GM04503 (cell line): Measurements from ENCODE around the gene POU2AF3.

Experiments used
- DNase-seq: peaks from one replicate; pipeline ENCODE4 v3.0.0-alpha.2; 2012; ENCODE audit warnings: low read depth

POU2AF3 gene

DNA sequence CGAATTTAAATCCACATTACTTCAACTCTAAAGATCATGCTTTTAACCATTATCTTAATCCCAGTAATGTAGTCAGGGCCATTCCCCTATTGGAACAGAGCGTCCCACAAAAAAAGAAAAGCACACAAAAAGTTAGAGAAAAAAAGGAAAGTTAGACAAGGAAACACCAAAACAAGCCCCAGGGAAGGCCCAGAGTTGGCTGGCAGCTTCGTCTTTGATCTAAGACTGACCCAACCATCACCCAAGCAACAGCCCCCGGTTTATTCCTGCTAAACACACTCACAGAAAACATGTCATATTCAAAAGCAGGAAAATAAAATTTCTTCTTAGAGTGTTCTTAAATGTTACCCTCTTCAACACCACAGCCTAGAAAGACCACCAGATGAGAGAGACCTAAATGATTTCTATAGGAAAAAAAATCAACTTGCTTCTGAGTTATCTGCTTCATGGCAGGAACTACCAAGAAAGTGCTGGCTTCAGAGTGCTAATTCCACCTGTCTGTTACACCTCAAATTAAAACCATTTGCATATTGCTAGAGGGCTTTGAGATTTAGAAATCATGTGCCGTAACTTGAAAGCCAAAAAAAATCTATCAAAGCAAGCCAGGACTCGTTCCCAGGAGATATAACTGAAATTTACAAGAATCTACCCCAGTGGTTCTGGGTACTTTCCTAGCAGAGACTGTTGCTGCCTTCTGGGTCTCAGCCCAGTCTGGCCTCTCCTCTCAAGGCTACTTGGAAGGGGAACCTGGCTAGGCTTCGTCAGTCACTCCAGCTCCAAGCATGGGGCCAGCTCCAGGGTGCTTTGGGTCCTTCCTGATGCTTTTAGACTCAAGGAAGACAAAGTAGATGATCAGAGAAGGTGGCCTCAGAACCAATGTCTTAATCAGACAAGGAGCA, 31.2 kb downstream of the POU2AF3 start:
- no peak for DNase-seq

- DNase-seq = no peak
Measured at GRCh38 chr11:111330234-111330893, 32.0 kb downstream of the POU2AF3 start.

- DNase-seq = peak; percentile 49
Measured at GRCh38 chr11:111331711-111332479, 33.5 kb downstream of the POU2AF3 start.

GRCh38 chr11:111334532-111335502, 36.5 kb downstream of the POU2AF3 start:
- DNase-seq = no peak

DNA sequence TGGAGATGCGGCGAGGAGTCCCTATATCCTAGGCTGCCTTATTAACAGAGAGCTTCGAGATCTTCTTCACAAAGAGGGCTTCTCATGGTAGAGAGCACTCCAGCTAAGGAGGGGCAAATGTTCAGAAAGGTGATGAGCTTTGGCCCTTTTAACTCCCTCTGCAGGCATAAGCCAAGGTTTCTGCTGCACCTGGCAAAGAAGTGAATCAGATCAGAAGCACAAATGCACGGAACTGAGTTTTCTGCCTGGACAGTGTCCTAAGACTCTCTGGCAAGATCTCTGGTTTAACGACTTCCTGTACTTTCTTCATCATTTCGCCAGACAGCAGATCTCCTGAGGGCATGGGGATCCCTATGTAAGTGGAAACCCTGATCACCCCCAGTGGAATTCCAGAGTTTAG, 37.2 kb downstream of the POU2AF3 start:
- DNase-seq = no peak

DNA sequence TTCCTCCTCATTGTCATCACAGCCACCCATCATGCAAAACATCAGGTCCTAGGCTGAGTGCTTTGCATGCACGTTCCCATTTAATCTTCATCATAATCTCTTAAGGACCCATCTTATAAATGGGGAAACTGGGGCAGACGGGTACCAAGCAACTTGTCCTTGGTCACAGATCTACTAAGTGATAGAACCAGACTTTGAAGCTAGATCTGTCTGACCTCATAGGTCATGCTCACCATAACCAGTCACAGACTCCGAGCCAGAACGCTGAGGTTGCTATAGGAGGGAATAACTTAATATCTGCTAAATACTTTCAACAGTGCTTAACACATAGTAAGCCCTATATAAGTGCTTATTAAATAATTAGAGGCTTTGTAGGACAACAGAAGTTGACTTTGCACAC, 37.7 kb downstream of the POU2AF3 start:
- DNase-seq = no peak

DNA sequence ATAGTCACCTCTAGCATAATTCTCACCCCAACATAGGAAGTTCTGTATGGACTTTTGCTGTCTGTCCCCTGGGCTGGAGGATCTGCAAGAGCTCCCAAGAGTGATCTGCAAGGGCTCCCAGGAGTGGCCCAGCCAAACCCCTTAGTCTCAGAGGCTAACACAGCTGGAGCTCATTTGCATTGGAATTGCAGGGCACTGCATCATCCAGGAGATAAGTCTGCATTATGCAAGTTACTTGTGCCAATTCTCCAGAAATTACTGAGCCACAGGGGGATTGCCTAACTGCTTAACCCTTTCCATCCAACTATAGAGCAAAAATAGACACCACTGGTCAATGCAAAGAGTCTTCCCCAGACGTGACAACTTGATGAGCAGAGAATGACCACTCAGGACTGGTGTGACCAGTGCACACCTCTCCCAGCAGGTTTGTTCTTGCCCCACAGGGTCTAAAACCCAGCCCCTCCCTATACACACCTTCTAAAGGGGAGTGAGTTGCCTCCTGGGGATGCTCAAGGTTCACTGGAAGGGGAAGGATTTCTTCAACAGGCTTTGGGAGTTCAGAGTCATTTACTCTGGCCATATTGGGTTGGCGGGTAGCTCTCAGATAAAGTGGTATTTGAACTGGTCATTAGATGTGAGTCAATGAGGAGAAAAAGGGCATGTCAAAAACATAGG, 38.4 kb downstream of the POU2AF3 start:
- DNase-seq = peak; percentile 58

DNA sequence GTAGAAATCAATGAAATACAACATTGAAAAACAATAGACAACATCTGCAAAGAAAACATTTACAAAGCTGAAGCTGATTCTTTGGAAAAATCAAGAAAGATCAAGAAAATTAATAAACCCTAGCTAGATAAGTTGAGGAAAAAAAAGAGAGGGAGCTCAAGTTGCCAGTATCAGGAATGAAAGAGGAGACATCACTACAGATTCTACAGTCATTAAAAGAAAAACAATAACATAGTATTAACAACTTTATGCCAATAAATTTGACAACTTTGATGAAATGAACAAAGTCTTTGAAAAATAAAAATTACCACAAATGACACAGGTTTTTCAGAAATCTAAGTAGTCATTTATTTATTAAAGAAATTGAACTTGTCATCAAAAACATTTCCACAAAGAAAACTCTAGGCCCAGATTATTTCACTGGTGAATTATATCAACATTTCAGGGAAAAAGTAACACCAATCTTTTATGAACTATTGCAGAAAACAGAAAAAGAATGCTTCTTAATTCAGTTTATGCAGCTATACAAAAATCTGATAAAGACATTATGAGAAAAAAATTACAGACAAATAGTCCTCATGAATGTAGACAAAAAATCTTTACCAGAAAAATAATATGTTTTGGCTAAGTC, 41.5 kb downstream of the POU2AF3 start:
- no peak for DNase-seq

GRCh38 chr11:111342329-111342728, 44.0 kb downstream of the POU2AF3 start:
- no peak for DNase-seq

DNA sequence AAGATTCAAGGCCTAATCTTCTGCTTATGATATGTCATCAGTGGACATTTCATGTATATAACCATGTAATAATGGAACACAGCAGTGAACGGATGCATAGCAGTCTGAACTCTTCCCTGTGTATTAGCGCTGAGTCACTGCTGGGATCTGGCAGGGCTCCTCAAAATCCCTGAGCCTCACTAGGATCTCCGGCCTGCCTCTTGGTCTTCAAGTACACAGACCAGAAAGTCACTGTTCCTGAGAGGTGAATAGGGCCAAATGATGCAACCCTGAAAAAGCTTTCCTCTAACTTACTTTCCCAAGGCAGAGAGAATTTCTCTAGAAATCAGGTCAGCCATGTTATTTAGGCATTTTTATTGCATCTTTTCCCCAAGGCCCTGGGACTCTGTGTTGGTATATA, 45.7 kb downstream of the POU2AF3 start:
- DNase-seq = peak; percentile 47

DNA sequence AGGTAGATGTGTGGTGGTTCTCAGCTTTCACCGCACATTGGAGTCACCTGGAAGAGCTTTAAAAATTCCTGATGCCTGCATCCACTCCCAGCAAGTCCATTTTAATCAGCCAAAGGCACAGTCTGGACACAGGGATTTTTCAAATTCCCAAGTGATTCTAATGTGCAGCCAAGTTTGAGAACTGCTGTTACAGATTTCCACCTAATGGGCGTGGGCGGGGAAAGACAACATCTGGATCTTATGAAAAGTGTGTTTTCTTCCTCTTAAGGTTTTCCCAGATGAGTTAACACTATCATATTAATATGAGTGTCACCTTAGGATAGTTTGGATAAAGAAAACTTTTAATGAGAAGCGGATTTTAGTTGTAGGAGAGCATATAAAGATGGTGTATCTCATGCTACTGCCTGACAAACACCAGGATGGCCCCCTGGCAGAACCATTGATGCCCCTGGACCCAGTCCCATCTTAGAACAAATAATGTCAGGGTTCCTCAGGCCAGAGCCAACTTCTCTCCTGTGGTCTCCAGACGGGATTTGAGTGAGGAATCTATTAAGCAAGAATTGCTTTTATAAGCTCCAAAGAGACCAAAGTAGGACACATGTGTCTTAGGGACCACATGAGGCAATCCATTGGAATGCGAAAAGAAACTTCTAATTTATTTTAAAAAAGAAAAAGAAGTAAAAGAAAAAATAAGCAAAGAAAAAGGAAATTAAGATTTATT, 48.8 kb downstream of the POU2AF3 start:
- no peak for DNase-seq

GRCh38 chr11:111347723-111348115, 49.4 kb downstream of the POU2AF3 start:
- DNase-seq = no peak

DNA sequence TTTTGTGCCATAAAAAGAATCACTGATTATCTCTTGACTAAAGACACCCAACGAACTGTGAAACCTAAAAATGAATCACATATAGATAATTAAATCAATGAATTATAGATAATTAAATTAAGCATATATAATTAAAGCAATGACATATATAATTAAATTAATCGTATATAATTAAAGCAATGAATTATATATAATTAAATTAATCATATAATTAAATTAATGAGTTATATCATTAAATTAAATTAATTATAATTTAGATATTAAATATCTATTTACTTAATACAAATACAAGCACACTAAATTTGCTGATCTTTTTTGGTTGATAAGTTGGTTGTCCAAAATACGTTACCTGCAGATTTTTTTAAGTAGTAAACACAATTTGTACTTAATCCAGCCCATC, 49.8 kb downstream of the POU2AF3 start:
- no peak for DNase-seq

DNA sequence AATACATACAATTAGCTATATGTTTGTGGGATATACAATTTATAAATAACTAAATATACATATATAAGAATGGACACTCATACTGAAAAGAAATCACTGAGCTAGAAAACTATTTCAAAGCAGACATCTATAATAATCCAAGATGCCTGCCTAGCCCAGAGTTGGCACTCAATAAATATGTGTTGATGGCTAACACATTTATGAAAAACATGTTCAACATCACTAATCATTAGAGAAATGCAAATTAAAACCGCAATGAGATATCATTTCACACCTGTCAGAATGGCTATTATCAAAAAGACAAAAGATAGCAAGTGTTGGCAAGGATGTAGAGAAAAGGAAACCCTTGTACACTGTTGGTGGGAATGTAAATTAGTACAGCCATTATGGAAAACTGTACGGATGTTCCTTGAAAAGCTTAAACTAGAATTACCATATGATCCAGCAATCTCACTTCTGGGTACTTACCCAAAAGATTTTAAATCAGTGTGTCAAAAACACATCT, 50.9 kb downstream of the POU2AF3 start:
- no peak for DNase-seq

DNA sequence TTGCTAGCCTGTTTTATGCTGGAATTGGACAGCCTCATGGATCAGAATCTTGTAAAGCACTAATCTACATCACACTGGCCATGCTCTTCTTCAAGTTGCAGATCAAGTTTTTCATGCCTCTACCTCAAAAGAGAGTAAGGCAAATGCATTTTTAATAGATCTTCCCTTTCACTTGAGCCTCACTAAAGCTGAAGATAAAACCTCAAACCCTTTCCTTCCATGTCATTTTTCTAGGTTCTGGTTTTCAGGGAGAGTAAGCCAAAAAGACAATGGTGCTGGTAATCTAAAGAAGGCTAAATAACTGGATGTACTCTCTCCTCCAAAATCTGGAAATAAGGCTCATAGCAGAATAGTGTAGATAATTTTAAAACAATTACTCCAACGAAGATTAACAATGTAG, 52.5 kb downstream of the POU2AF3 start:
- no peak for DNase-seq

DNA sequence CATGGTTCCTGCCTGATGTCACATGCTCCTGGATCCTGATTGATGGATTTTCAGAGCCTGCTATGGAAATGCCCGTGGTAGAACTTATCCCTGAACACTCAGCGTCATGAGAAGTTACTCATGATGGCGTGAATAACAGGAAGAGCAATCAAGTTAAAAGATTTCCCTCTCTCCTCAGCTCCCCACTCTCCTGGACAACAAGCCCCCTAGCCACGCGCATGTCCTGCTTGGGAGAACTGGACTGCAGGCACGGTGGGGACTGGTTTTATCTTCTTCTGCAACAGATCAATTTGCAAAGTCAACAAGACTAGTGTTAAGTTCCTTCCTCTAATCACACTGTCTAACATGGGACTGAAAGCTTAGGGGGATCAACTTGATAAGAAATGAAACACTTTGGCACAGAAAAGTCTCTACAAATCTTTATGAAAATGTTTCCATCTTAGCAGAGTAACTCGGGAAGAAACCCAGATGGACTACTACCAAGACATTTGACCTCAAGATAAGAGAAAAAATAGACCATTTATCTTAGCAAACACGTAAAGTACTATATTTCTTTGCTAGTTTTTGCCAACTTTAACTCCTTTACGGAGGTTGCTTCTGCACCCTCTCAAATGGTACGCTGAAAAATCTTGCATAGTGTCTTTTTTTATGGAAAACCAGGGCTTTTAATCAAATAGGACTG, 53.2 kb downstream of the POU2AF3 start:
- no peak for DNase-seq

DNA sequence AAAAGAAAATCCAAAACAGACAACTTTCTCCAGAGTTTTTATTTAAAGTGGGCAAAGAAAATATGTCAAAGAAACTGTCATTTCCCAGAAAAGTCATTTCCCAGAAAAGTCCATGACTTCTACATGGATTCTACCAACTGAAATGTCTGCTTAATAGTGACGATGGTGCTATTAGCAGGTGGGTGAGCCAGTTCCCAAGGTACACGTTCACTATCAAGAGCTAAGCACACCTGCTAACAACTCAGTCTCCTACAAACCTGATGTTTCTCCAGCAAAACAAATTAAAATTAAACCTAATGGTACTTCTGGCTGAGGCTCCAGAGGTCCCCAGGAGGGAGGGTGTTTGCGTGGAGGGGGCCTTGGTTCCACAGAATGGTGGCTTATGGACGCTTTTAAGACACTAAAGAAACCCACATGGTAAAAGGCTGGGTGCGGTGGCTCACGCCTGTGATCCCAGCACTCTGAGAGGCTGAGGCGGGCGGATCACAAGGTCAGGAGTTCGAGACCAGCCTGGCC, 53.9 kb downstream of the POU2AF3 start:
- no peak for DNase-seq

GRCh38 chr11:111352935-111353710, 54.8 kb downstream of the POU2AF3 start:
- no peak for DNase-seq
